Measurements from ENCODE around the gene LRRC51.

LRRC51 gene

DNA sequence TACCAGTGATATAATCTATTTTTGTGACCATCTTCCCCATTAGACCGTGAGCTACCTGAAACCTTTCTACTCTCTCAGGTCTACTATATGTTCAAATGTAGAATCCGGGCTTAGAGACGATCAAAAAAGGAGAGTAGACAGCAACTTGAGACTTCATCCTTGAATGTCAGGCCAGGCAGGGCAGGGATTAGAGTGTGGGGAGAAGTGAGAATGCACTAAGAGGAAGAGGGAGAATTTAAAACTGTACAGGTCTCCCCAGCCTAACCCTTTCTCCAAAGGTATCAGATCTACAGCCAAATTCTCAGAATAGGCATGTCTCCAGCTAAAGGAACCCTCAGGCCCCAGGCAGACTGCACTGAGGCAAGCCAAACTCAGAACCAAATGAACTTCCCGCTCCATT is 21.5 kb downstream of the LRRC51 start:
- no peak for DNase-seq (ENCODE audit: low read depth, low spot score)

DNA sequence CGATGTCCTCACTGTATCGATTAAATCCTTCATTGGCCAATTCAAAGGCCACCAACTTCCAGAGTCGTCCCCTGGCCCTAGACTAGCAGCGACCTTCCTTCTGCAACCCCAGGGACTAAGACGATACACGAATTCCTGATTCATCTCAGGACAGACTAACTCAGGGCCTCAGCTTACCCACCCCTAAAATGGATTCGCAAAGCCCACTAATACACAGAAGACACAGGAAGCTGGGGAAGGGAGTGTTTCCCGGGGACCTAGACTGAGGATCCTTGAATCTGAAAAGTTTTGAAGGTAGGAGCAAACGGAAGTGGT is 21.9 kb downstream of the LRRC51 start:
- no peak for DNase-seq (ENCODE audit: low read depth, low spot score)
- peak overlapping the region; percentile 97 for H3K4me3 ChIP-seq (ENCODE audit: low read length)

More for the DNA sequence above, 21.5 kb downstream of the LRRC51 start:
- peak overlapping the region; percentile 97 for H3K4me3 ChIP-seq (ENCODE audit: low read length)

DNA sequence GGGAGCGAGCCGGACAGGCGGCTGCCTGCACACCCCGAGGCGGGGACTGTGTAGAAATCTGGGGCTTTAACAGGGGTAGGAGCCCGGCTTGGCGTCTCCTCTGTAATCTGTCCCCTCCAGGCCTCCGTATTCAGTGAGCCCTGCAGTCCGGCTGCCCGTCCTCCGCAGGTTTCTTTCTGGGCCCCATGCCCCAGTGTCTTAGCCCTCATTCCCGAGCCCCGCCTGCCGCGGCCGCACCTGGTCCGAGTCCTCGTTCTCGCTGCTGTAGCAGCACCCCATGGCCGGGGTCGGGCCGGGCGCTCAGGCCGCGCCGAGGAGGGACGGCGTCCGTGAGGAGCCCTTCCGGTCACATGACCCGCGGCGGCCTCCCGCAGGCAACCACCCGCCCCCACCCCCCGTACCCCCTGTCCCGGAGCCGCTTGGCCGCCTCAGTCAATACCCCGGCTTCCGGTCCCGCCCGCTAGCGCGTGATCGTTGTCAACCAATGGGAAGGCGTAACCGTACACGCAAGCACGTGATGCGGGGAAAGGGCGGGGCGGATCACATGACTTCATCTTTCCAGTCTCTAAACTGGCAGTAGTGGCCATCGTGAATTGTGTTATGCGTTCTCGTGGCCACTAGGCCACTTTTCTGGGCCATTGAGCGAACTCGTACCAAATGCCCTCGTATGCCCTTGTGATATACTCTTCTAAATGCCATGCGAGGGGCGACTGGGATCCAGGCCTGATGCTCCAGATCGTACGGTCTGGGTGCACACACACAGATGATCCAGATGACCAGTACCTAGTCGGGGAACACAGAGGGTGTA is 22.5 kb downstream of the LRRC51 start, which contains the start of gene LAMTOR1:
Gene LAMTOR1 (minus strand): TSS at position 352 of the 808 bp plus-strand sequence. CDS start 73 bp downstream, at position 279.
- peak within 1 kb of the TSS; percentile 97 for H3K4me3 ChIP-seq (ENCODE audit: low read length)

DNA sequence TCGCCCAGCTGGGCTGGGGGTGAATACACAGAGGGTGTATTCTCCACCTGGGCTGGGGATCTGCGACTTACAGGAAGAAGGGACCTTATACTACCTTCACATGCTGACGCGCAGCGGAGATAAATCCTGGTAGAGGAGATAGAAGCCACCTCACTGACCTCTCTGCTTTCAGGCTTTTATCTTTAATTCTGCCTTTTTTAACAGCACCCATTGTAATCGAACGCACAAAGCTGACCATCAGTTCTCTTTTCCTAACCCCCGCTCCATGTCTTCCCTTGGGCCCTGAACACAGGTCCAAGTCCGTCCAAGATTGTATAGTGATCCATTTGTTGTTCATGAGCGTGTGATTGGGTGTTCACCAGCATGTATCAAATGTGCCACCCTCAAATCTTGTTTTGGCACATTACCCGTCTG is 23.1 kb downstream of the LRRC51 start:
- DNase-seq (ENCODE audit: low read depth, low spot score), result no peak
- H3K4me3 ChIP-seq (ENCODE audit: low read length), result peak overlapping the region; percentile 44

More for the DNA sequence above, 22.5 kb downstream of the LRRC51 start, which contains the start of gene LAMTOR1:
- DNase-seq (ENCODE audit: low read depth, low spot score), result peak; percentile 97

DNA sequence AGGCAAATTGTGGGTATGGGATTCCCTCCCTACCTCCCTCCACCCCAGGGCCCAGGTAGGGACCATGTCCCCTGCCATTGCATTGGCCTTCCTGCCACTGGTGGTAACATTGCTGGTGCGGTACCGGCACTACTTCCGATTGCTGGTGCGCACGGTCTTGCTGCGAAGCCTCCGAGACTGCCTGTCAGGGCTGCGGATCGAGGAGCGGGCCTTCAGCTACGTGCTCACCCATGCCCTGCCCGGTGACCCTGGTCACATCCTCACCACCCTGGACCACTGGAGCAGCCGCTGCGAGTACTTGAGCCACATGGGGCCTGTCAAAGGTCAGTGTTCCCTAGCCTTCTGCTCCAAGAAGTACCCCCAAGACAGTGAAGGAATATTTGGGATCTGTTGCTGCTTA is 25.2 kb downstream of the LRRC51 start, which contains the start of gene TOMT:
Gene TOMT (plus strand): TSS at position 37 of the 400 bp plus-strand sequence. CDS start 28 bp downstream, at position 65.
- no peak for DNase-seq (ENCODE audit: low read depth, low spot score)
- H3K4me3 ChIP-seq (ENCODE audit: low read length), result no peak within 1 kb of the TSS

DNA sequence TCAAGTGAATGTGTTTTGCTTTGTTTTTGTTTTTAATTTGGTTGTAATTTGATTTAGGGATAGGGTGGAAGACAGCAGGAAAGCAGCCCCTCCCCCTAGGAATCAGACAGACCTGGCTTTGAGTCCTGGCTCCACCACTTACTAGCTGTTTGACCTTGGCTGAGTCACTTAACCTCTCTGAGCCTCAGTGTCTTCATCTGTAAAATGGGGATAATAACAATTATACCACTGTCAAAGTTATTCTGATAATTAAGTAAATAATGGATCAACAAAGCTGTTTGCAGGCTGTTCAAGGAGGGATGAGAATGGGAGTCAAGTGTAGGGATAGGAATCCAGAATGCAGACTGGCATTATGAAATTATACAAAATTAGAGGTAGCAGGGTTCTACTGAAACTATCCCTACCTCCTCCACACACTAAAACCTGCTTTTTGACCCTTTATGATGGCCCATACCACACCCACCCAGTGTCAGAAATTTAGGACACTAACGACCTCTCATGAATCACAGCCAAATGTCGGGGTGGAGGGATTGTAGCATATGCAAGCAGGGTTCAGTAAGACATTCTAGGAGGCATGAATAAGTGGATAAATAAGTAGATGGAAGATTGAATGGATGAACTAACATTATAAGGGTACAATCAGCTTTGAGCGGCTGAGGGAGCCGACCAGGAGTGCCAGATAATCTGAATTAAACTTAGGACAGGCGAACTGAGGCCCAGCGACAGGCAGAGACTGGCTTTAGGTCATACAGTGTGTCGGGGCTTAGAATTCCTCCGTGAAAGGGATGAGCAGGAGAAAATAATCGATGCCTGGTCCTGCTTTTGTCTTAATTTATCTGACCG is 30.9 kb downstream of the LRRC51 start:
- DNase-seq (ENCODE audit: low read depth, low spot score), result no peak
- H3K4me3 ChIP-seq (ENCODE audit: low read length), result peak overlapping the region; percentile 91

DNA sequence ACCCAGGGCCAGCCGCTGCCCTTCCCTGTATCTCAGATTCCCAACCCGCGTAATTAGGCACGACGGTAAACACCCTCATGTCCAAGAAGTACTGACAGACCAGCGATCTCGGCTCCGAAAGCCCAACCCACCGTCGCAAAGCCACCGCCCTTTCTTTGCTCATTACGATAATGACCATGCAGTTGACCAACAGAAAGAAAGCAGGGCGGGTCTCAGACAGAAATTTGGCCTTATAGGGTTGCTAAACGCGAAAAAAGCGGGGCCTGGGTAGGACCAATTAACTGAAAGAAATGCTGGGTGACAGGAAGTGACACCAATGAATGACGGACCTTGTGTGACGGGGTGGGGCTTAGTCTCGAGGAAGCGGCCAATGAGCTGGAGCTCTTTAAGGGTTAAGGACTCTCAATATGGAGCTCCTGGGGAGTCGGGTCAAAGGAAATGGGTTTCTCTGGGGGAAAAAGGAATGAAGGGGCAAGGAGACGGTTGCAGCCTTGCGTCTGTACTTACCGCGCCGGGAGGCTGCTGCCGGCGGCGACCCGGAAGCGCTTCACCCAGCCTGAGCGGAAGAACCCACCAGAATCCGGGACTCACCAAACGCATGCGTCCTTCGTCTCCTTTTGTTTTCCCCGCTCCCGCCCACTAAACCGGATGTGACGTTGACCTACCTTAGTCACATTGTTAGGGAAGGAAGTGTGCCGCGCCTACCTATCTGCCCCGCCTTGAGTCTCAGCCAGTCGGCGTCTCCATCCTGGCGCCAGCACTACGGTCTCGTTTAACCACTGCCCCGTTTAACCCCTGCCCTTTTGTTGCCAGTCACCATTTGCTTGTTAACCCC is 31.7 kb downstream of the LRRC51 start, which contains the start of gene ANAPC15:
Gene ANAPC15 (minus strand): TSS at position 553 of the 835 bp plus-strand sequence. CDS start 1,419 bp downstream, outside the sequence.
- peak within 1 kb of the TSS; percentile 91 for H3K4me3 ChIP-seq (ENCODE audit: low read length)
- peak; percentile 100 for DNase-seq (ENCODE audit: low read depth, low spot score)

DNA sequence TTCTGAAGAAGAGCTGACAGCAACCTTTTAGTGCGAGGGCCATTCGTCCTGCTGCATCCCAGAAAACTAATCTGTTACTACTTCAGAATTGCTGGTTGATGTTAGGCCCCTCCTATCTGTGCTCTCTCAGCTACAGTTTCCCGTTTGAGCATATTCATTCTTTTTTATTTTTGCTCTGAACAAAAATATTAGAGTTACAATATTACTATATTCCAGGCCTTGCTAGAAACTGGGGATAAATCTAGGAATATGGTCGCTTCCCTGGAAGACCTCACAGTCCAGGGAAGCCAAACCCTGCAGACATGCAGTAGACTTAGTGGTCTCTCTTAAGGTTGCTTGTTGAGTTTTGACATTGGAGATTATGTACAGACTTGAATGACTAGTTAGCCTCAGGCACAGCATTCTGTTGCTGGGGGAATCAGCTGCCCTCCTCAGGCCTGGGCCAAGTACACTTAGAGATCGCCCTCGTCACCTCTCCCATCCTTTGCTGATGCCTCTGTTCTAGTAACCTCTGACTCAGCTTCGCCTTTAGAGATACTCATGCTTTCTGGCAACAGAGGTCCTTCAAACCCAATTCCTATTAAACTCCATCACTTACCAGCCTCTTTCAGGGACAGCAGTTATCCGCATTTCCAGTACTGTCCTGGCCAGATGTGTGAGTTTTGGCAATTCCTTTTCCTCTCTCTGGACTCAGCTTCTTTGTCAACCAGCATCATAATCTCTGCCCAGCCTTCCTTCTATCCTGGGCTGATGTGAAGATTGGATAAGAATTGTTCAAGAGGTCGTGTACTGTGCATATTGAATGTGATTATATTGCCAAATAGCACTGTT is 32.5 kb downstream of the LRRC51 start:
- H3K4me3 ChIP-seq (ENCODE audit: low read length), result peak overlapping the region; percentile 91
- DNase-seq (ENCODE audit: low read depth, low spot score), result no peak

DNA sequence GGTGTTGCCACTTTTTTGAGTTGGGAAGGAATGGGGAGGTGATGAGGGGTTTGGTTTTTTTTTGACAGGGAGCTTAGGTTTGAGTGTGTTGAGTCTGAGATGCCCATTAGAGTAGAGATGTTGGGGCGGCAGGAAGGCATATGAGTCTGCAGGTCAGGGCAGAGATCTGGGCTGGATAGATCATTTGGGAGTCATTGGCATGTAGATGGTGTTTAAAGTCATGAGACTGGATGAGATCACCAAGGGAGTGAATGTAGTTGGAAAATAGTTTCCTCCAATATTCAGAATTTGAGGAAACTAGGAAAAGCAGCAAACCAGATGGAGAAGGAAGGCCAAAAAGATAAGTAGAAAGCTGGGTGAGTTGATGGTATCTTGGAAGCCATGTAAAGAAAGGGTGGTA is 33.9 kb downstream of the LRRC51 start:
- no peak overlapping the region for H3K4me3 ChIP-seq (ENCODE audit: low read length)
- DNase-seq (ENCODE audit: low read depth, low spot score), result no peak

DNA sequence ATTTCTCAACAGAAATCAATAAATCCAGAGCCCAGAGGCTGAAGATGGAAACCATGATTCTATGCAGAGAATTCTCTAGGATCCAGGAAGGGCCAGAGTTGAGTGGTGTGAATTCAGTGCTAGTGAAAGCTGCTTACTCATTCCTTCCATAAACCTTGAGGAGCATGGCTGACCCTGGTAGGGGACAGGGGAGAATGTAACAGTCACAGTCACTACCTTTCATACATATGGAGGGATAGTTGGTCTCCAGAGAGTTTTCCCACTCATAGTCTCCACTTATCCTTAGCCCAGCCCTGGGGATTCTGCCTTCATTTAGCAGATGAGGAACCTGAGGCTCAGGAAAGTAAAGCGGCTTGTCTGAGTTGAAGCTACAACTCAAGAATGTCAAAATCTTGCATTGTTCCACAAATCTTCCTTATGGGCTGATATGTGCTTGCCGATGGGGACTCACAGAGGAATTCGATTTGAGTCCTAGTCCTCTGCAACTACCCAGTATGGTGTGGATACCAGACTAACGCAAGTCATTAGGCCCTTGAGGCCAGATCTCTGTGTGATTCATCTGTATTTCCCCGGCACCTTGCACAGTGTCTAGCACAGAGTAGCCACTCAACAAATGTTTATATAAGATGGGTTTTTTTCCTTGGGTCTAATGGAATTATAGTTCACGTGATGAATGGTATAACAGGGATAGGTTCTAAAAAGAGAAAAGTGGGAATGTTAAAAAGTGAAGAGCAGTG is 35.5 kb downstream of the LRRC51 start:
- no peak overlapping the region for H3K4me3 ChIP-seq (ENCODE audit: low read length)
- no peak for DNase-seq (ENCODE audit: low read depth, low spot score)

DNA sequence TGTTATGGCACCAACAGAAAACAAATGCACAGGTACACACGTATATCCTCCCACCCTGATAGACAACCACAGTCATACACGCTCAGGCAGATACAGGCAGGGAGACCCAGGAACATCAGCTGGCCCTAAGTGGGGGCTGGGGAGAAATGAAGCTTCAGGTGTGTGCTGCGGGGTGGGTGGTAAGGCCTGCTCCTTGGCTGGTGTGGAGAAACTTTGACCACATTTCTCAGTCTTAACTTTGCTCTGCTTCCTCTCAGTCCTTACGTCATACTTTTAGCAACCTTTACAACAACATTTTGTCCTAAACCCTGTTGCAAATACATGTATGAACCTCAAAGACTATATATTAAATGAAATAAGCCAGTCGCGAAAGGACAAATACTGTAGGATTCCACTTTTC is 38.5 kb downstream of the LRRC51 start:
- no peak for DNase-seq (ENCODE audit: low read depth, low spot score)
- no peak overlapping the region for H3K4me3 ChIP-seq (ENCODE audit: low read length)

DNA sequence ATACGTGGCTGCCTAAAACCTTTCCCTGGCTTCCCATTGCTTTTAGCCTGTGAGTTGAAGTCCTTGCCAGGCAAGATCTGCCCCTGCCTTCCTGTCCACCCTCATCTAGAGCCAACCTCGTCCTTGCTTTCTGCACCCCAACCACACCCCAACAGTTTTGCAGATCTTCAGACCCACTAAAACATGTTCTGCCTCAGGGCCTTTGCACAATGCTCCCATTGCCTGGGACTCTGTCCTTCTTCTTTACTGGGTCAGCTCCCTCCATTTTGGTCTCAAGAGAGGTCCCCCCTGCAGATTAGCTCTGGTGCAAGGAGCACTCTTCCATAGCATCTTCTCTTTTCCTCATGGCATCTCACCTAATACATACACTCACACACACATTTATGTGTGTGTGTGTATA is 40.3 kb downstream of the LRRC51 start:
- no peak for DNase-seq (ENCODE audit: low read depth, low spot score)
- no peak overlapping the region for H3K4me3 ChIP-seq (ENCODE audit: low read length)

DNA sequence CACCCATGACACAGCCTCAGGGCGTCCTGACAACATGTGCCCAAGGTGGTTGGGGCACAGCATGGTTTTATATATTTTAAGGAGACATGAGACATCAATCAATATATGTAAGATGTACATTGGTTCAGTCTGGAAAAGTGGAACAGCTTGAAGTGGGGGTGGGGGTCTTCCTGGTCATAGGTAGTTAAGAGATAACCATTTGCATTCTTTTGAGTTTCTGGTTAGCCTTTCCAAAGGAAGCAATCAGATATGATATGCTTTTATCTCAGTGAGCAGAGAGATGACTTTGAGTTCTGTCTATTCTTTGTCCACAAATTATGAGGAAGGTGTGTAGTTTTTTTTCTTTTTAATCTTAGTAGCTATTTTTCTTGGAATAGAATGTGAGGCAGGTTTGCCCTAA is 42.0 kb downstream of the LRRC51 start:
- no peak for DNase-seq (ENCODE audit: low read depth, low spot score)
- no peak overlapping the region for H3K4me3 ChIP-seq (ENCODE audit: low read length)

DNA sequence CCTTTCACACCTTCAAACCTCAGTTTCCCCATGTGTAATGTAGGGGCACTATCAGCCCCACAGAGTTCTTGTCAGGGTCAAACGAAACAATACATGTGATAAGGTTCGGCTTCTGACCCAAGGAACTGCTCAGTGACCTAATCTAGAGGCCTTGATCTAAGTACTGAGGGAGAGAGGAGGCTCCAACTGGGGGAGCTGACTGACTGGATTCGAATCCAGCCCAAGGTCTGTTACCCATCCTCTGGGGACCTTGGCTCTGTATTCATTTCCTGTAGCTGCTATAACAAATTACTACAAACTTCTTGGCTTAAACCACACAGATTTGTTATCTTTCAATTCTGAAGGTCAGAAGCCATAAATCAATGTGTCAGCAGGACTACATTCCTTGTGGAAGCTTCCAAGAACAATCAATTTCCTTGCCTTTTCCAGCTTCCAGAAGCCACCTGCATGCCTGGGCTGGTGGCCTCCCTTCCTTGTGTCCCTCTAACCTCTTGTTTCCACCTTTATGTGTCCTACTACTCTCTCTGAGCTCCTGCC is 42.5 kb downstream of the LRRC51 start:
- H3K4me3 ChIP-seq (ENCODE audit: low read length), result no peak overlapping the region
- DNase-seq (ENCODE audit: low read depth, low spot score), result no peak

DNA sequence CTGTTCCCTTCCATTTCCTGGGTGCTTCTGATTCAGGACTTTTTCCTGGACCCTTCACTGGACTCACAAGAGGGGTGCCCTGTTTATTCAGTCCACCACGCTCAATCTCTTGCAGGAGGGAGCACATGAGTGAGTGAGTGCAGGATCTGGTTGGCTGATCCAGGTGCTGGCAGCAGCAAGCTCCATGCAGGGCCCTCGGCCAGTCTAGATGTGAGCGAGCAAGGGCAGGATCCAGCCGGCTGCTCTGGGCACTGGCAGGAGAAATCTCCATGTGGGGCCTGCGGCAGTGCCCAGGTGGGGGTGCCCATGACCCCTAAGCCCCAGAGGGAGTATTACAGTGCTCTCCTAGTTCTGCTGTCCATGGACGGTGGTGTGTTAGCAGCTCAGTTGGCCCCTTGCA is 43.4 kb downstream of the LRRC51 start:
- no peak overlapping the region for H3K4me3 ChIP-seq (ENCODE audit: low read length)
- DNase-seq (ENCODE audit: low read depth, low spot score), result no peak

DNA sequence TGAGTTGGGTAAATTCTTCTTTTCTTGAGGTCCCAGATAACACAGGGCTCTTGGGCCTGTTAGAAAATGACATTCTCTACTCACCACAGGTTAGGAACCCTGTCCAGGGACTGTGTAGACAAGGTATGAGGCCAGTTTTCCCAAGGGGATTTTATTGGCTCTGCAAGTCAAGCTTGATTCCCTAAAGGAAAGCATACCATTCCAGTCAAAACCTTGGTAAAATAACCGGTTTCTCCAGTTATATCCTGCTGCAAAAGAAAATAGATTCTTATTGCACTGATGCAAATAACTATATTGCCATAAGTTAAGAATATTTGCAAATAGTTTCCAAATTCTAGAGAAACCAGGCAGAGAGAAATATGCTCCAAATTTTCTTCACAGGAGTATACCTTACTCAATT is 45.3 kb downstream of the LRRC51 start:
- no peak for DNase-seq (ENCODE audit: low read depth, low spot score)
- no peak overlapping the region for H3K4me3 ChIP-seq (ENCODE audit: low read length)

DNA sequence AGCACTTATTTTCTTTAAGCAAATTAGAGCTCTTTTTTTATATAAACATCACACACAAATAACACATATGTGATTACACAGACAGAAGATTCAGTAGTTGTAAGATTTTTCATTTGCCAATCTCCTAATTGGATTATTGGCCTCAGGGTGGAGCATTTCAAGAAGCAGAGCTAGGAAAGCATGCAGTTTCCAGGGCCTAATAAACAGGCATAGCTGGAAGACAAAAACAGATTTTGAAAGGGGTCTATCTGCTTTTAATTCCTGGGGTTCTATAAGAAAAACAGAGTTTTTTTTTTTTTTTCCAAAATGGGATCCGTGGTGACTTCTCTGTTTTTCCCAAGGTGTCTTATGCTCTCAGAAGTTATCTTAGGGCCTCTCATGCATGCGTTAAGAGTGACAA is 47.3 kb downstream of the LRRC51 start:
- DNase-seq (ENCODE audit: low read depth, low spot score), result no peak
- no peak overlapping the region for H3K4me3 ChIP-seq (ENCODE audit: low read length)
